PC-9 (cell line): ENCODE results near the gene DNASE1L1. TPM values are rescaled to one million over a fixed set of nuclear protein-coding genes. Genes with fewer than 3 reads are reported as not detected.

ENCODE experiments used
- BruUV-seq: library from RNA; stranded (reverse); fragments of 400-500 nt; replicated peaks from 2 replicates; lab custom pipeline; 2021; lab: Mats Ljungman, UMichigan
- CTCF ChIA-PET: fragments of 300-600 bp; sonication (Branson Sonifier 250); formaldehyde crosslinking; loops from one replicate; lab custom pipeline; 2022; ENCODE audit warnings: antibody characterized with exemption; lab: Charles Lee
- POLR2A ChIA-PET: fragments of 300-600 bp; sonication (Branson Sonifier 250); formaldehyde crosslinking; loops from one replicate; lab custom pipeline; 2022; ENCODE audit warnings: antibody characterized with exemption; ENCODE audit not compliant: unreplicated experiment; lab: Charles Lee
- DNase-seq, 2 experiments: peaks; one replicate each; pipeline versions ENCODE4 v3.0.0 to v3.0.0-alpha.2; 2015 to 2022; ENCODE audit warnings: mixed read lengths in 1 of 2
- H2AFZ ChIP-seq: fragments of 200-600 bp; sonication (generic); 2 replicates; pipeline ENCODE4 v1.8.1; 2017; ENCODE audit warnings: antibody characterized with exemption
- H3F3A ChIP-seq: fragments of 200-600 bp; sonication (generic); 2 replicates; pipeline ENCODE4 v1.8.1; 2017; ENCODE audit warnings: antibody characterized with exemption, mild to moderate bottlenecking, low read depth; ENCODE audit not compliant: insufficient read depth
- H3K27ac ChIP-seq: fragments of 200-600 bp; sonication (generic); 2 replicates; pipeline ENCODE4 v1.6.1; 2016; ENCODE audit warnings: mixed run types
- H3K27me3 ChIP-seq: fragments of 200-600 bp; sonication (generic); 2 replicates; pipeline ENCODE4 v1.6.1; 2016; ENCODE audit warnings: low read depth, mixed run types; ENCODE audit not compliant: insufficient read depth
- H3K36me3 ChIP-seq: fragments of 200-600 bp; sonication (generic); 2 replicates; pipeline ENCODE4 v1.6.1; 2016; ENCODE audit warnings: low read depth, mixed run types
- H3K4me1 ChIP-seq: fragments of 200-600 bp; sonication (generic); replicated peaks from 2 replicates; pipeline ENCODE4 v1.6.1; 2016; ENCODE audit warnings: mixed run types; ENCODE audit not compliant: insufficient read depth
- H3K4me2 ChIP-seq: fragments of 200-600 bp; sonication (generic); 2 replicates; pipeline ENCODE4 v1.6.1; 2017; ENCODE audit warnings: mixed run types
- H3K4me3 ChIP-seq: fragments of 200-600 bp; sonication (generic); 2 replicates; pipeline ENCODE4 v1.6.1; 2016; ENCODE audit warnings: mixed run types
- H3K79me2 ChIP-seq: fragments of 200-600 bp; sonication (generic); 2 replicates; pipeline ENCODE4 v1.6.1; 2017; ENCODE audit warnings: low read depth, mixed run types
- H3K9me2 ChIP-seq: fragments of 200-600 bp; sonication (generic); 2 replicates; pipeline ENCODE4 v1.8.1; 2017; ENCODE audit warnings: mild to moderate bottlenecking; ENCODE audit not compliant: insufficient read depth
- H3K9me3 ChIP-seq: fragments of 200-600 bp; sonication (generic); 2 replicates; pipeline ENCODE4 v1.8.1; 2016; ENCODE audit warnings: low read depth; ENCODE audit not compliant: insufficient read depth
- H4K20me1 ChIP-seq: fragments of 200-600 bp; sonication (generic); 2 replicates; pipeline ENCODE4 v1.8.1; 2017; ENCODE audit not compliant: insufficient read depth
- EZH2 ChIP-seq: fragments of 200-600 bp; sonication (generic); IDR thresholded peaks from 2 replicates; pipeline ENCODE4 v1.8.0; 2017; ENCODE audit warnings: antibody characterized with exemption, low read depth
- intact Hi-C: fragments of 100-400 bp; cut with micrococcal nuclease; formaldehyde crosslinking; loops from one replicate; pipeline ENCODE4 v1.10.0; 2022; ENCODE audit not compliant: unreplicated experiment
- total RNA-seq: library from RNA; stranded (reverse); gene quantifications from 2 replicates; pipeline ENCODE4 v1.2.3, GENCODE V29; 2021
- TF ChIP-seq, protein P1 (sequence below): fragments of 200-600 bp; sonication (generic); conservative IDR thresholded peaks from 2 replicates; pipeline ENCODE4 v1.6.1; 2017; ENCODE audit warnings: mixed run types, antibody characterized with exemption, mild to moderate bottlenecking, moderate library complexity

Gene DNASE1L1
- total RNA-seq, 1 experiment from 2014 or later: 28.3 TPM

GRCh38 chrX:154378059-154378798 is 30.8 kb downstream of the DNASE1L1 start:
- Histone ChIP-seq H3K36me3 (no peaks in the 10 kb centered on the region), H3K27me3 (no peaks in the 10 kb centered on the region), H3K79me2 (peaks cover 12% of the 10 kb centered on the region; the same call in 1 of the 2 replicates), H3K27ac (0 out of 2 replicates have a peak overlapping the region, but pooled peaks have one; percentile 41), H4K20me1 (no peaks in the 10 kb centered on the region), H2AFZ (no peak overlapping the region), H3F3A (no peaks in the 10 kb centered on the region), H3K4me3 (peak overlapping the region; percentile 46; the same call in 1 of the 2 replicates), H3K4me2 (peak overlapping the region; percentile 72), H3K9me3 (no peaks in the 10 kb centered on the region), H3K4me1 (no peaks in the 10 kb centered on the region), H3K9me2 (no peaks in the 10 kb centered on the region)
- intact Hi-C loops: loop anchor here (1.0 to 10.0 kb wide), 5 partner anchors 9 to 781 kb away; partner anchors contain the start of genes CCNQ, DKC1, F8 and FUNDC2
- DNase-seq: peak in 1 of 2 experiments; percentile 60
- BruUV-seq: TSS peak; percentile 40
- ChIA-PET CTCF (no interaction called here), POLR2A (interaction anchor here (0.7 kb wide), 2 partner anchors 9 to 39 kb away, joined by 3 to 4 read pairs; no protein-coding TSS in a partner anchor)
- TF ChIP-seq, protein P1, sequence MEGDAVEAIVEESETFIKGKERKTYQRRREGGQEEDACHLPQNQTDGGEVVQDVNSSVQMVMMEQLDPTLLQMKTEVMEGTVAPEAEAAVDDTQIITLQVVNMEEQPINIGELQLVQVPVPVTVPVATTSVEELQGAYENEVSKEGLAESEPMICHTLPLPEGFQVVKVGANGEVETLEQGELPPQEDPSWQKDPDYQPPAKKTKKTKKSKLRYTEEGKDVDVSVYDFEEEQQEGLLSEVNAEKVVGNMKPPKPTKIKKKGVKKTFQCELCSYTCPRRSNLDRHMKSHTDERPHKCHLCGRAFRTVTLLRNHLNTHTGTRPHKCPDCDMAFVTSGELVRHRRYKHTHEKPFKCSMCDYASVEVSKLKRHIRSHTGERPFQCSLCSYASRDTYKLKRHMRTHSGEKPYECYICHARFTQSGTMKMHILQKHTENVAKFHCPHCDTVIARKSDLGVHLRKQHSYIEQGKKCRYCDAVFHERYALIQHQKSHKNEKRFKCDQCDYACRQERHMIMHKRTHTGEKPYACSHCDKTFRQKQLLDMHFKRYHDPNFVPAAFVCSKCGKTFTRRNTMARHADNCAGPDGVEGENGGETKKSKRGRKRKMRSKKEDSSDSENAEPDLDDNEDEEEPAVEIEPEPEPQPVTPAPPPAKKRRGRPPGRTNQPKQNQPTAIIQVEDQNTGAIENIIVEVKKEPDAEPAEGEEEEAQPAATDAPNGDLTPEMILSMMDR: no peak
- no peak for TF ChIP-seq EZH2

DNA sequence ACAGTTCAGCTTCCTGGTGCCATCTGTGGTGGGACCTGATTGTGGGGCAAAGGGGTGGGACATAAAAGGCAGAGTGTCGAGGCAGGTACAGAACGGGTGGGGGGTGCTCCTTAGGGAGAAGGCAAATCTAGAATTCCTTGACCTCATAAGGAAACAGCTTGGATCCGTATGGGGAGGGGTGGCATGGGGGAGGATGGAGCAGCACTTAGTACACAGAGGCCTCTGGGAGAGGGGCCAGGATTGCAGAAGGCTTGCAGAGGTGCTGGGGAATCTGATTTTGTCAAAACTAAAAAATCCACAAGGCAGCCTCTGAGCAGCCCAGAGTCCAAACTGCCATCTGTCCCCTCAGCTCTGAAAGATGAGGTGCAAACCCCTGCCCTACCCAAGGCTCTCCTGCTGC is 32.3 kb downstream of the DNASE1L1 start:
- Histone ChIP-seq H3K9me2 (no peaks in the 10 kb centered on the region), H3K36me3 (no peaks in the 10 kb centered on the region), H3K4me3 (no peak overlapping the region), H3K9me3 (no peaks in the 10 kb centered on the region), H3K4me1 (no peaks in the 10 kb centered on the region; the same call in 1 of the 2 replicates), H3K4me2 (no peak overlapping the region), H3K79me2 (peaks cover 12% of the 10 kb centered on the region; the same call in 1 of the 2 replicates), H3F3A (no peaks in the 10 kb centered on the region), H2AFZ (no peak overlapping the region), H3K27ac (no peak overlapping the region), H3K27me3 (no peaks in the 10 kb centered on the region), H4K20me1 (no peaks in the 10 kb centered on the region)
- no TSS peak for BruUV-seq
- intact Hi-C loops: loop anchor here (5.0 to 10.0 kb wide), 4 partner anchors 388 to 779 kb away; partner anchors contain the start of genes CCNQ, DKC1, F8 and FUNDC2
- ChIA-PET CTCF (no interaction called here), POLR2A (no interaction called here)
- no peak for TF ChIP-seq EZH2
- TF ChIP-seq, protein P1: no peak
- DNase-seq: no peak

GRCh38 chrX:154375156-154375504 is 33.9 kb downstream of the DNASE1L1 start:
- H3K79me2 ChIP-seq: peaks cover 16% of the 10 kb centered on the region
- TF ChIP-seq EZH2: no peak
- TF ChIP-seq, protein P1: no peak
- intact Hi-C loops: loop anchor here (5.0 to 10.0 kb wide), 4 partner anchors 390 to 778 kb away; partner anchors contain the start of genes CCNQ, DKC1, F8 and FUNDC2
- CTCF ChIA-PET: interaction anchor here (2.4 kb wide), 1 partner anchor 23 kb away, joined by 14 read pairs; the partner anchor contains the start of gene RPL10
- BruUV-seq: no TSS peak
- no peak for DNase-seq
- peak overlapping the region; percentile 5; the same call in 1 of the 2 replicates for H2AFZ ChIP-seq
- H3K4me1 ChIP-seq: no peaks in the 10 kb centered on the region; the same call in 1 of the 2 replicates
- H3K4me3 ChIP-seq: peak overlapping the region; percentile 51
- no peaks in the 10 kb centered on the region for H3K9me2 ChIP-seq
- peak overlapping the region; percentile 67 for H3K4me2 ChIP-seq
- POLR2A ChIA-PET: interaction anchor here (0.6 kb wide), 2 partner anchors 9 to 21 kb away, joined by 3 read pairs; no protein-coding TSS in a partner anchor
- no peaks in the 10 kb centered on the region for H3F3A ChIP-seq
- H4K20me1 ChIP-seq: no peaks in the 10 kb centered on the region
- no peaks in the 10 kb centered on the region for H3K27me3 ChIP-seq
- no peak overlapping the region for H3K27ac ChIP-seq
- no peaks in the 10 kb centered on the region for H3K36me3 ChIP-seq
- no peaks in the 10 kb centered on the region for H3K9me3 ChIP-seq
